DOHH2 (cell line): ENCODE measurements around the gene CCDC8.

ENCODE experiments used
- H3F3A ChIP-seq: fragments of 200-600 bp; sonication (generic), shearing (Covaris generic); 2 replicates; pipeline ENCODE4 v1.6.0; 2016; ENCODE audit warnings: antibody characterized with exemption, mild to moderate bottlenecking; ENCODE audit not compliant: control insufficient read depth, insufficient read depth
- H3K27ac ChIP-seq: fragments of 200-600 bp; sonication (generic); 2 replicates; pipeline ENCODE4 v1.5.1; 2014; ENCODE audit warnings: low read depth, mild to moderate bottlenecking, low read length, moderate library complexity
- H3K27me3 ChIP-seq: fragments of 200-600 bp; sonication (generic); 2 replicates; pipeline ENCODE4 v1.6.1; 2014; ENCODE audit warnings: mild to moderate bottlenecking, low read length, mixed read lengths; ENCODE audit not compliant: control insufficient read depth
- H3K36me3 ChIP-seq: fragments of 200-600 bp; sonication (generic); 2 replicates; pipeline ENCODE4 v1.6.1; 2014; ENCODE audit warnings: mild to moderate bottlenecking, low read length, moderate library complexity, mixed read lengths; ENCODE audit not compliant: control insufficient read depth
- H3K4me1 ChIP-seq: fragments of 200-600 bp; sonication (generic); 2 replicates; pipeline ENCODE4 v1.6.1; 2014; ENCODE audit warnings: mild to moderate bottlenecking, low read length, mixed read lengths; ENCODE audit not compliant: control insufficient read depth
- H3K4me2 ChIP-seq: fragments of 200-600 bp; sonication (generic); 2 replicates; pipeline ENCODE4 v1.6.0; 2014; ENCODE audit warnings: mild to moderate bottlenecking, low read length, moderate library complexity
- H3K4me3 ChIP-seq: fragments of 200-600 bp; sonication (generic); 2 replicates; pipeline ENCODE4 v1.5.1; 2014; ENCODE audit warnings: mild to moderate bottlenecking, low read length, mixed read lengths
- H3K79me2 ChIP-seq: fragments of 200-600 bp; sonication (generic); 2 replicates; pipeline ENCODE4 v1.6.1; 2014; ENCODE audit warnings: mild to moderate bottlenecking, low read length, mixed read lengths; ENCODE audit not compliant: control insufficient read depth
- H3K9me2 ChIP-seq: fragments of 200-600 bp; sonication (generic); replicated peaks from 2 replicates; pipeline ENCODE4 v1.6.1; 2014; ENCODE audit warnings: mild to moderate bottlenecking, low read length, mixed read lengths; ENCODE audit not compliant: control insufficient read depth
- H3K9me3 ChIP-seq: fragments of 200-600 bp; sonication (generic); 2 replicates; pipeline ENCODE4 v1.6.1; 2014; ENCODE audit warnings: antibody characterized with exemption, low read length, mixed read lengths; ENCODE audit not compliant: control insufficient read depth, insufficient read depth
- H4K20me1 ChIP-seq: fragments of 200-600 bp; sonication (generic); 2 replicates; pipeline ENCODE4 v1.6.0; 2014; ENCODE audit warnings: low read depth, mild to moderate bottlenecking, antibody characterized with exemption, low read length, moderate library complexity; ENCODE audit not compliant: control insufficient read depth, insufficient read depth
- EZH2phosphoT487 ChIP-seq: fragments of 200-600 bp; sonication (generic); IDR thresholded peaks from 2 replicates; pipeline ENCODE4 v1.6.1; 2017; ENCODE audit warnings: borderline replicate concordance, mild to moderate bottlenecking, antibody characterized with exemption, low read length, moderate library complexity, mixed read lengths
- TF ChIP-seq, protein P1 (sequence below): fragments of 200-600 bp; sonication (generic); IDR thresholded peaks from one replicate; pipeline ENCODE4 v1.5.1; 2014; ENCODE audit warnings: antibody characterized with exemption, mild to moderate bottlenecking, low read depth, low read length; ENCODE audit not compliant: poor library complexity, severe bottlenecking

The CCDC8 gene

GRCh38 chr19:46407856-46408663, 5.3 kb downstream of the CCDC8 start:
- H3K27me3 ChIP-seq, result peaks cover 10% of the 10 kb centered on the region
- H3K27ac ChIP-seq, result no peak overlapping the region
- no peaks in the 10 kb centered on the region for H3K79me2 ChIP-seq
- H4K20me1 ChIP-seq, result no peaks in the 10 kb centered on the region
- H3K9me3 ChIP-seq, result no peaks in the 10 kb centered on the region
- TF ChIP-seq, protein P1, sequence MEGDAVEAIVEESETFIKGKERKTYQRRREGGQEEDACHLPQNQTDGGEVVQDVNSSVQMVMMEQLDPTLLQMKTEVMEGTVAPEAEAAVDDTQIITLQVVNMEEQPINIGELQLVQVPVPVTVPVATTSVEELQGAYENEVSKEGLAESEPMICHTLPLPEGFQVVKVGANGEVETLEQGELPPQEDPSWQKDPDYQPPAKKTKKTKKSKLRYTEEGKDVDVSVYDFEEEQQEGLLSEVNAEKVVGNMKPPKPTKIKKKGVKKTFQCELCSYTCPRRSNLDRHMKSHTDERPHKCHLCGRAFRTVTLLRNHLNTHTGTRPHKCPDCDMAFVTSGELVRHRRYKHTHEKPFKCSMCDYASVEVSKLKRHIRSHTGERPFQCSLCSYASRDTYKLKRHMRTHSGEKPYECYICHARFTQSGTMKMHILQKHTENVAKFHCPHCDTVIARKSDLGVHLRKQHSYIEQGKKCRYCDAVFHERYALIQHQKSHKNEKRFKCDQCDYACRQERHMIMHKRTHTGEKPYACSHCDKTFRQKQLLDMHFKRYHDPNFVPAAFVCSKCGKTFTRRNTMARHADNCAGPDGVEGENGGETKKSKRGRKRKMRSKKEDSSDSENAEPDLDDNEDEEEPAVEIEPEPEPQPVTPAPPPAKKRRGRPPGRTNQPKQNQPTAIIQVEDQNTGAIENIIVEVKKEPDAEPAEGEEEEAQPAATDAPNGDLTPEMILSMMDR, result no peak
- no peak for TF ChIP-seq EZH2phosphoT487
- H3K36me3 ChIP-seq, result no peaks in the 10 kb centered on the region
- no peaks in the 10 kb centered on the region for H3K4me1 ChIP-seq
- no peaks in the 10 kb centered on the region for H3K9me2 ChIP-seq
- no peaks in the 10 kb centered on the region for H3F3A ChIP-seq
- H3K4me2 ChIP-seq, result no peak overlapping the region
- no peak overlapping the region for H3K4me3 ChIP-seq

DNA sequence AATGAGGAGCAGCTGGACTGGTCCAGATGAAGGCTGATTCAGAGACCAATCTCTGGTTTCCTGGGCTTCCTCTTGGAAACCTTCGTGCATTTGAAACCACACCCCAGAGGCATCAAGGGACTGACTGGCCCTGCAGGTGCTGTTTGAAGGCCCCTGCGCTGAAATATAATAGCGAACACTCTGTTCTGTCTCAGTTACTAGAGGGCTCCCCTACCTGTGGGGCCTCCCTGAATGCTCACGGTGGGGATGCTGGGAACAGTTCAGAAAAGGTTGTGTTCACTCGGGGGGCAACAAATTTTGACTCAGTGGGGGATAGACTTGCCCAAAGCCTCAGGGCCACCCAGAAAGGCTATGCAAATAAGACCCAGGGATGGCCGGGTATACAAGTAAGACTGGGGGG, 6.4 kb downstream of the CCDC8 start:
- Histone ChIP-seq H3K9me2 (no peaks in the 10 kb centered on the region), H3K4me2 (no peak overlapping the region), H3K4me3 (no peak overlapping the region), H3K4me1 (no peaks in the 10 kb centered on the region), H3K36me3 (no peaks in the 10 kb centered on the region), H3K9me3 (no peaks in the 10 kb centered on the region), H3K27me3 (peaks cover 10% of the 10 kb centered on the region), H3F3A (no peaks in the 10 kb centered on the region), H4K20me1 (no peaks in the 10 kb centered on the region), H3K79me2 (no peaks in the 10 kb centered on the region), H3K27ac (no peak overlapping the region)
- TF ChIP-seq, protein P1, result no peak
- no peak for TF ChIP-seq EZH2phosphoT487

- Histone ChIP-seq H3K9me3 (no peaks in the 10 kb centered on the region), H3K4me2 (no peak overlapping the region), H3K4me1 (no peaks in the 10 kb centered on the region), H3K4me3 (no peak overlapping the region), H3K9me2 (no peaks in the 10 kb centered on the region), H3K79me2 (no peaks in the 10 kb centered on the region), H3K27me3 (peaks cover 10% of the 10 kb centered on the region), H4K20me1 (no peaks in the 10 kb centered on the region), H3F3A (no peaks in the 10 kb centered on the region), H3K36me3 (no peaks in the 10 kb centered on the region), H3K27ac (no peak overlapping the region)
- TF ChIP-seq, protein P1, result no peak
- no peak for TF ChIP-seq EZH2phosphoT487
Observed at GRCh38 chr19:46404753-46405468, 8.5 kb downstream of the CCDC8 start.
